ENCODE results near the gene CRMP1.

CRMP1 gene

GRCh38 chr4:5890063-5890727 lies 2.7 kb downstream of the CRMP1 start:
- peak overlapping the region; percentile 53 for H3K4me3 ChIP-seq (ENCODE audit: low read depth, low read length)

- peak overlapping the region; percentile 34 for H3K4me3 ChIP-seq (ENCODE audit: low read depth, low read length)
These were observed 3.7 kb downstream of the CRMP1 start for GRCh38 chr4:5889002-5889696.

GRCh38 chr4:5888222-5889001 lies 4.5 kb downstream of the CRMP1 start:
- peak overlapping the region; percentile 70 for H3K4me3 ChIP-seq (ENCODE audit: low read depth, low read length)

GRCh38 chr4:5887361-5888221 lies 5.3 kb downstream of the CRMP1 start:
- H3K4me3 ChIP-seq (ENCODE audit: low read depth, low read length), result peak overlapping the region; percentile 70

- H3K4me3 ChIP-seq (ENCODE audit: low read depth, low read length), result peak overlapping the region; percentile 70
These were observed 5.9 kb downstream of the CRMP1 start for GRCh38 chr4:5887011-5887360.

- H3K4me3 ChIP-seq (ENCODE audit: low read depth, low read length), result no peak overlapping the region
These were observed 7.2 kb downstream of the CRMP1 start for GRCh38 chr4:5885733-5886132.

GRCh38 chr4:5884796-5885195 lies 8.1 kb downstream of the CRMP1 start:
- no peak overlapping the region for H3K4me3 ChIP-seq (ENCODE audit: low read depth, low read length)

- H3K4me3 ChIP-seq (ENCODE audit: low read depth, low read length), result no peak overlapping the region
These were observed 9.0 kb downstream of the CRMP1 start for GRCh38 chr4:5883916-5884315.

- no peak overlapping the region for H3K4me3 ChIP-seq (ENCODE audit: low read depth, low read length)
These were observed 9.9 kb downstream of the CRMP1 start for GRCh38 chr4:5882947-5883346.

- H3K4me3 ChIP-seq (ENCODE audit: low read depth, low read length), result no peak overlapping the region
These were observed 11.5 kb downstream of the CRMP1 start for GRCh38 chr4:5881340-5881739.

- H3K4me3 ChIP-seq (ENCODE audit: low read depth, low read length), result no peak overlapping the region
These were observed 14.5 kb downstream of the CRMP1 start for GRCh38 chr4:5878359-5878758.

- no peak overlapping the region for H3K4me3 ChIP-seq (ENCODE audit: low read depth, low read length)
These were observed 15.5 kb downstream of the CRMP1 start for GRCh38 chr4:5877392-5877791.

- H3K4me3 ChIP-seq (ENCODE audit: low read depth, low read length), result no peak overlapping the region
These were observed 18.0 kb downstream of the CRMP1 start for GRCh38 chr4:5874811-5875449.

- no peak overlapping the region for H3K4me3 ChIP-seq (ENCODE audit: low read depth, low read length)
These were observed 22.2 kb downstream of the CRMP1 start for GRCh38 chr4:5870701-5871100.

- H3K4me3 ChIP-seq (ENCODE audit: low read depth, low read length), result no peak overlapping the region
These were observed 22.8 kb downstream of the CRMP1 start for GRCh38 chr4:5869966-5870619.

GRCh38 chr4:5867866-5868265 lies 25.0 kb downstream of the CRMP1 start:
- H3K4me3 ChIP-seq (ENCODE audit: low read depth, low read length), result no peak overlapping the region

GRCh38 chr4:5866841-5867813 lies 25.8 kb downstream of the CRMP1 start:
- H3K4me3 ChIP-seq (ENCODE audit: low read depth, low read length), result no peak overlapping the region

GRCh38 chr4:5865896-5866599 lies 26.8 kb downstream of the CRMP1 start:
- H3K4me3 ChIP-seq (ENCODE audit: low read depth, low read length), result no peak overlapping the region
